Aorta (tissue), 5 donors: ENCODE data around the gene TINCR. TPM values are rescaled to one million over a fixed set of nuclear protein-coding genes. Genes with fewer than 3 reads are reported as not detected.
"Not testable (repeated sequence)": the region's sequence is repeated elsewhere in the genome, so short reads cannot be mapped to it uniquely, and the experiment has no call there.

Source experiments
- ATAC-seq: fragments of 200-7000 bp; cut with Tn5 transposase; one replicate; pipeline ENCODE4 v1.9.1; 2022; ENCODE audit warnings: moderate library complexity; ENCODE audit not compliant: low FRiP score
- DNase-seq, 2 donors: peaks; one replicate each; pipeline ENCODE4 v3.0.0-alpha.2; 2020
- H3K27ac ChIP-seq, 2 donors: one replicate each; pipeline ENCODE4 v1.5.1; 2013; ENCODE audit warnings: low read length in 2 of 2, mild to moderate bottlenecking in 2 of 2, moderate library complexity in 2 of 2, control low read depth in 1 of 2, inconsistent platforms in 1 of 2, low read depth in 1 of 2
- H3K27me3 ChIP-seq, 2 donors: one replicate each; pipeline ENCODE4 v1.6.1; 2013; ENCODE audit warnings: control low read depth in 1 of 2, low read length in 1 of 2, mild to moderate bottlenecking in 1 of 2, moderate library complexity in 1 of 2; ENCODE audit not compliant: insufficient read depth in 2 of 2, control insufficient read depth in 1 of 2
- H3K36me3 ChIP-seq, 2 donors: one replicate each; pipeline ENCODE4 v1.6.1; 2013; ENCODE audit warnings: control low read depth in 1 of 2, low read length in 1 of 2, mild to moderate bottlenecking in 1 of 2; ENCODE audit not compliant: insufficient read depth in 2 of 2, control insufficient read depth in 1 of 2
- H3K4me1 ChIP-seq, 2 donors: one replicate each; pipeline ENCODE4 v1.6.1; 2013; ENCODE audit warnings: low read length in 2 of 2, control low read depth in 1 of 2, mild to moderate bottlenecking in 1 of 2, moderate library complexity in 1 of 2; ENCODE audit not compliant: insufficient read depth in 2 of 2, control insufficient read depth in 1 of 2
- H3K4me3 ChIP-seq, 2 donors: one replicate each; pipeline ENCODE4 v1.5.1; 2013; ENCODE audit warnings: low read length in 2 of 2, control low read depth in 1 of 2, mild to moderate bottlenecking in 1 of 2
- H3K9me3 ChIP-seq: one replicate; pipeline ENCODE4 v1.6.1; 2013; ENCODE audit warnings: mild to moderate bottlenecking, low read length; ENCODE audit not compliant: control insufficient read depth
- WGBS, 2 donors: extraction: QIAGEN DNeasy Blood & Tissue Kit; methylation state at CpG; one replicate each; pipeline ENCODE4 v1.1.7; 2013; 5-methylcytosine and 5-hydroxymethylcytosine counted together
- intact Hi-C, 2 donors: fragments of 100-400 bp; cut with DNase I; formaldehyde crosslinking; loops; one replicate each; pipeline versions ENCODE4 v1.14.2 to v1.15.0; 2022
- polyA plus RNA-seq, 2 donors: library from polyadenylated mRNA; stranded (reverse); fragments of 200-250 nt; gene quantifications; one replicate each; pipeline ENCODE4 v1.2.3, GENCODE V29; 2013
- total RNA-seq, 2 donors: library from RNA; stranded (reverse); fragmentation: NEBNext Ultra II Directional; extraction: Animal tissue kit (Norgen Biotek cat#: 25700); gene quantifications; one replicate each; pipeline ENCODE4 v1.2.1, GENCODE V29; 2021
- donor health status: healthy with polysubstance abuse.
- donor health status: Bipolar disorder and iron deficiency.
- donor health status: DM: no; HTN: no; CAD: no.
- donor health status: DM: no; HTN: no; CAD: no.
- donor health status: DM: yes; HTN: yes; CAD: no.

TINCR gene
- total and polyA plus RNA-seq, 4 donors, result 0.50 to 1.1 (median 1.0) TPM

DNA sequence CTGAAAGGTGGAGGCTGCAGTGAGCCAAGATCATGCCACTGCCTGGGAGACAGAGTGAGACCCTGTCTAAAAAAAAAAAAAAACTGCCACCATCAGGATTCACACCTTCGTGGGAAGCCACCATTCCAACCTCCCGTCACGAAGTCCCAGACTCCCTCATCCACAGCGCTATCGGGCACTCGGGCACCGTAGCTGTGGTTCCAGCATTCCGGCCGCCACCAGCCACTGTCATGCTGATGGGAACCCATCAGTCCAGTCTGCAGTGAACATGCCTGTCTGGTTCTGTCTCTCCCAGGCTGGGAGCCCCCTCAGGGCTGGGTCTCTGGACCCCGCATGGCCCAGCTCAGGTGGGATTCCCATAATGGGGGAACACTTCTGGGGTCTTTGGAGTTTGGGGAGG lies 27.5 kb downstream of the TINCR start:
- peaks cover under 1% of the 10 kb centered on the region for H3K9me3 ChIP-seq
- 94% methylated on average over 10 of the region's 10 CpGs for WGBS, 2 donors
- DNase-seq (no peak), ATAC-seq (no peak)
- no peak overlapping the region for H3K27ac ChIP-seq
- H3K4me3 ChIP-seq, result no peak overlapping the region
- no peaks in the 10 kb centered on the region for H3K4me1 ChIP-seq
- no peaks in the 10 kb centered on the region for H3K36me3 ChIP-seq
- H3K27me3 ChIP-seq, result no peaks in the 10 kb centered on the region
- intact Hi-C loops, result no loop called here

DNA sequence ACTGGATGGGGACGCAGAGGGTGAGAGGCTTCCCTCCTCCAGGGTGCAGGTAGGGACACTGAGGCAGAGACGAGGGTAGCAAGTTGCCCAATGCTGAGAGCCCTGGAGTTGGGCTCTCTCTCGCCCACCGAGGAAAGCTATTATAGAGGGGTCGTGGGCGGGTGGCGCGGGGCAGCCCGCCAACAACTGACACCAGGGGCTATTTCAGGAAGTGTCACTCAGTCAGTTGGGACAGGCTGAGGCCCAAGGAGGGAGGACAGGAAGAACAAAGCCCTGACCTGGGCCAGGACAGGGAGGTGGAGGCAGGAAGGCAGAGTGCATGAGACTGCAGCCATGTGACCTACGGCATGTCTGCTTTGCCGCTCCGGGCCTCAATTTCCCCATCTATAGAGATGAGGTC lies 29.9 kb downstream of the TINCR start:
- H3K27me3 ChIP-seq, result no peaks in the 10 kb centered on the region
- DNase-seq, result no peak
- intact Hi-C loops, result no loop called here
- H3K4me3 ChIP-seq, result no peak overlapping the region
- no peaks in the 10 kb centered on the region for H3K4me1 ChIP-seq
- H3K27ac ChIP-seq, result no peak overlapping the region
- H3K36me3 ChIP-seq, result no peaks in the 10 kb centered on the region
- ATAC-seq, result no peak
- WGBS, 2 donors, result 70 to 77% methylated on average over 12 of the region's 12 CpGs
- H3K9me3 ChIP-seq, result peaks cover 7% of the 10 kb centered on the region

DNA sequence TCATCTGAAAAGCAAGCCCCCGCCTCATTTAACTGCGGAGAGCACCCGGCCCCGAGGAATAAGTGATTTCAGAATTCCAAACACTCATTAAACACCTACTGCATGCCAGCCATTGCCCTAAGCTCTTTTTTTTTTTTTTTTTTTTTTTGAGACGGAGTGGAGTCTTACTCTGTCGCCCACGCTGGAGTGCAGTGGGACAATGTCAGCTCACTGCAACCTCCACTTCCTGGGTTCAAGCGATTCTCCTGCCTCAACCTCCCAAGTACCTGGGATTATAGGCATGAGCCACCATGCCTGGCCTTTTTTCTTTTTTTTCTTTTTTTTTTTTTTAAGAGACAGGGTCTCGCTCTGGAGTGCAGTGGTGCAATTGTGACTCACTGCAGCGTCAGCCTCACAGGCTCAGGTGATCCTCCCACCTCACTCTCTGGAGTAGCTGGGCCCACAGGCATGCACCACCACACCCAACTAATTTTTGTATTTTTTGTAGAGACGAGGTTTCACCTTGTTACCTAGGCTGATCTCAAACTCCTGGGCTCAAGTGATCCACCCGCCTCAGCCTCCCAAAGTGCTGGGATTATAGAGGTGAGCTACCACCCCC lies 30.7 kb downstream of the TINCR start:
- H3K27ac ChIP-seq, H3K27me3 ChIP-seq, intact Hi-C loops, DNase-seq, H3K9me3 ChIP-seq, H3K4me1 ChIP-seq, H3K36me3 ChIP-seq, H3K4me3 ChIP-seq, ATAC-seq: not testable (repeated sequence)
- 57 to 69% methylated on average over 12 of the region's 12 CpGs for WGBS, 2 donors

DNA sequence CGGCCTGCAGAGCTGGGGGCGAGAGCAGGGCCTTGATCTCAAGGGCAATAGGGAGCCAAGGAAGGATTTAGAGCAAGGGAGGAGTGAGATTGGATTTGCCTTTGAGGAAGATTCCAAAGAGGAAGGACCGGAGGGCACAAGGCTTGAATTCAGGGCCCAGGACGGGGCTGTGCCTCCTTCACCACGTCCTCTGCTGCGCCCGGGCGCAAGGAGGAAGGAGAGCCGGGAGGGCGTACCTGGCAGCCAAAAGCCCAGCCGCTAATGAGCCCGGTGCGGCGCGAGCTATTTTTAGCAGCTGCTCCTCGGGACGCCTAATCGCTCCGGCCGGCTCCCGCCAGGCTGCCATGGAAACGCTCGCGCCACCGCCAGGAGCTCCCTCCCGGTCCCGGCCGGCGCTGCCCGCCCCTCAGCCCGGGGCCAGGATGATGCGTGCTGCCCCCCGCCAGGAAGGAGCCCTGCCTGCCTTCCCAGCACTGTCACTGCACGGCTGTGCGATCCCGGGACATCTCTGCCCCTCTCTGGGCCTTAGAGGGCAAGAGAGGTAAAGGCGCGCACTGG lies 31.3 kb downstream of the TINCR start:
- DNase-seq, result peak; percentile 61 to 78
- no peak overlapping the region for H3K4me3 ChIP-seq

DNA sequence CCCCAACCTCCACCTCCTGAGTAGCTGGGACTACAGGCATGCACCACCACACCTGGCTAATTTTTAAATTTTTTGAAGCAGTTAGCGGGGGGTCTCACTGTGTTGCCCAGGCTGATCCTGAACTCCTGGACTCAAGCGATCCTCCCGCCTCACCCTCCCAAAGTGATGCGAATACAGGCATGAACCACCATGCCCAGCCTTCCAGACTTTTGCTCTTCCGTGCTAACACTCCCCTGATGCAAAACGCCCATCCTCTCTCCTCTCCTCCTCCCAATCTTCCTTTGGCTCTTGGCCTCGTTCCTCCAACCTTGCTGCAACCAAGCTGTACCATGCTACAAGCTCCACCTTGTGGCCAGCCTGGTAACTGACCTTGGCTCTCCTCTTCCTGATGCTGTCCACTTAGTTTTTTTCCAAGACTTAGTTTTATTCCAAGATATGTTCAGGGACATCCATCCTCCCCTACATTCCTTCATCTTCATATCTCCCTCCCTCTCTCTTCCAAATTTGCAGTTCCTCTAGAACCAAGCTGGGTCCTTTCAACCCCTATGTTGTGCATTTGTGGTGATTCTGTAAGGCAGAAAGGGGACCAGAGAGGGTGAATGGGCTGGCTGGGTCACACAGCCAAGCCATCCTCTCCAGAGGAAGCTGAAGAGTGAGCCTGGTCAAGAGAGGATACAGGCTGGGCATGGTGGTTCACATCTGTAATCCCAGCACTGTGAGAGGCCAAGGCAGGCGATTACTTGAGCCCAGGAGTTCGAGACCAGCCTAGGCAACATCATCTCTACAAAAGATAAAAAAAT lies 32.8 kb downstream of the TINCR start:
- WGBS, 2 donors, result 84 to 87% methylated on average over 9 of the region's 9 CpGs

More for the DNA sequence above, 31.3 kb downstream of the TINCR start:
- Histone ChIP-seq H3K9me3 (peaks cover 7% of the 10 kb centered on the region), H3K4me1 (no peaks in the 10 kb centered on the region), H3K27me3 (no peaks in the 10 kb centered on the region), H3K27ac (no peak overlapping the region), H3K36me3 (no peaks in the 10 kb centered on the region)
- intact Hi-C loops, result no loop called here
- no peak for ATAC-seq
- WGBS, 2 donors, result 3 to 5% methylated on average over 34 to 38 of the region's 38 CpGs

DNA sequence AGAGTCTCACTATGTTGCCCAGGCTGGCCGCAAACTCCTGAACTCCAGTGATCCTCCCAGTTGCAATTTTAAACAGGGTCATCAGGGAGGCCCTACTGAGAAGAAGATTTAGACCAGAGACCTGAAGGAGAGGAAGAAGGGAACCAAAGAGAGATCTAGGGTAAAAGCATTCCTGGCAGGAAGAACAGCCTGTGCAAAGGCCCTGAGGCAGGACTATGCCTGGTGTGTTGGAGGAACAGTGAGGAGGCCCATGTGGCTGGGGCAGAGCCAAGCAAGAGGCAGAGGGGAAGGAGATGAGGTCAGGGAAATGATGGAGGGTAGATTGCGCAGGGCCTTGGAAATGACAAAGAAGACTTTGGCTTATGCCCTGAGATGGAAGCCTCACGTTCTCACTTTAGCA lies 34.5 kb downstream of the TINCR start:
- no peaks in the 10 kb centered on the region for H3K27me3 ChIP-seq
- no peaks in the 10 kb centered on the region for H3K36me3 ChIP-seq
- H3K4me1 ChIP-seq, result no peaks in the 10 kb centered on the region
- DNase-seq (no peak), ATAC-seq (no peak)
- no peak overlapping the region for H3K27ac ChIP-seq
- H3K4me3 ChIP-seq, result no peak overlapping the region
- H3K9me3 ChIP-seq, result peaks cover 7% of the 10 kb centered on the region
- WGBS, 2 donors, result 97 to 98% methylated on average over 3 of the region's 3 CpGs
- intact Hi-C loops, result no loop called here

More for the DNA sequence above, 32.8 kb downstream of the TINCR start:
- intact Hi-C loops, result no loop called here
- Histone ChIP-seq H3K4me1 (no peaks in the 10 kb centered on the region), H3K36me3 (no peaks in the 10 kb centered on the region), H3K27me3 (no peaks in the 10 kb centered on the region), H3K4me3 (no peak overlapping the region), H3K27ac (no peak overlapping the region), H3K9me3 (peaks cover 7% of the 10 kb centered on the region)
- DNase-seq, result no peak
- no peak for ATAC-seq

DNA sequence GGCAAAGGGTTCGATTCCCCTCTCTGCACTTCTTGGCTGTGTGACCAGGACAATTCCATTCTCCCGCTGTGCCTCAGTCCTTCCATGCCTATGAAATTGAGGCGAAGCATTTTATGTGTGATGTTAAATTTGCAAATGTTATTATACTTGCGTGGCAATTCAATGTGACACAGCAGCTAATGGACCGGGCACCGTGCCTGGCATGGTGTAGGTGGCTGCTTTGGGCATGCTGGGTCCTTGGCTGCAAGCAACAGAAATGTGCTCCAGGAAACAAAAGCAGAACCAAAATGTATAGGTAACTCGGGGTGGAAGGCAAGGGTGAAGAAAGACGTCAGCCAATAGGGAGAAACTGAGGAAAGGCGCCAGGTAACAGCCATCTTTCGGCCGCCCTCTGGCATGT lies 37.1 kb downstream of the TINCR start:
- Histone ChIP-seq H3K9me3 (peaks cover 7% of the 10 kb centered on the region), H3K4me3 (no peak overlapping the region), H3K27me3 (no peaks in the 10 kb centered on the region), H3K36me3 (no peaks in the 10 kb centered on the region), H3K4me1 (no peaks in the 10 kb centered on the region), H3K27ac (no peak overlapping the region)
- 71 to 73% methylated on average over 11 of the region's 11 CpGs for WGBS, 2 donors
- intact Hi-C loops, result no loop called here
- ATAC-seq (no peak), DNase-seq (no peak)

DNA sequence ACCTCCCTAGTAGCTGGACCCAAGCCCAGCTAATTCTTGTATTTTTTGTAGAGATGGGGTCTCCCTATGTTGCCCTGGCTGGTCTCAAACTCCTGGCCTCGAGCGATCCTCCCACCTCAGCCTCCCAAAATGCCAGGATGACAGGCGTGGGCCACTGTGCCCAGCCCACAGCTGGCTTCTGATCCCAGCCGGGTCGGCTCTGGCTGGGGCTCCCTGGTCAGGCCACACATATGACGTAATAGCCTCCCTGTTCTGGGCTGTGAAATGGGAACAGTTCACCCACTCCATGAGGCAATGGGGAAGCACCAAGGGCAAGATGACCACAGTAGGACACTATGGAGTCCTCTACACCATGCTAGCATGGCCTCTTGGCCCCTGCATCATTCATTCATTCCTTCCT lies 41.1 kb downstream of the TINCR start:
- Histone ChIP-seq H3K4me3 (no peak overlapping the region), H3K27me3 (no peaks in the 10 kb centered on the region), H3K27ac (no peak overlapping the region), H3K4me1 (no peaks in the 10 kb centered on the region), H3K36me3 (no peaks in the 10 kb centered on the region), H3K9me3 (no peaks in the 10 kb centered on the region)
- no peak for DNase-seq
- 70 to 73% methylated on average over 6 of the region's 6 CpGs for WGBS, 2 donors
- no peak for ATAC-seq
- intact Hi-C loops, result no loop called here

DNA sequence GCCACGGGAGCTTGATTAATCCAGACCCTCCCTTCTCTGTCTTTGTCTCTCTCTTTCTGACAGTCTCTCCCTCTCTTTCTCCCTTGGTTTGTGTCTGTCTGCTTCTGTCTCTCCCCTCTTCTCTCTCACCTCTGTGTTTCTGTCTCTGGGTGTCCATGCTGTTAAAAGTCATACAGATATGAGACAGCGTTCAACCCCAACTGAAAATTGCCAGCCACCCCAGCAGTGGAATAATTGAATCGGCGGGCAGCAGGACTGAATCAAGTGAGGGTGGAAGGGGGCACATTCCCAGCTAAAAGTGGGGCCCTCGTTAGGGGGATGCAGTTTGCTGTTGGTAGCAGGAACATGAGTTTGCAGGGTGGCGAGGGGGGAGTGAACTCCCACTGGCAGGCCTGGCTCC lies 43.7 kb downstream of the TINCR start:
- Histone ChIP-seq H3K4me1 (no peaks in the 10 kb centered on the region), H3K27me3 (no peaks in the 10 kb centered on the region), H3K27ac (no peak overlapping the region), H3K36me3 (no peaks in the 10 kb centered on the region), H3K9me3 (peaks cover 2% of the 10 kb centered on the region), H3K4me3 (no peak overlapping the region)
- no peak for ATAC-seq
- intact Hi-C loops, result no loop called here
- no peak for DNase-seq
- WGBS, 2 donors, result 64 to 66% methylated on average over 6 of the region's 6 CpGs
